GM20431 (cell line): Measurements from ENCODE around the gene BAG3.
"Not testable (repeated sequence)": the region's sequence is repeated elsewhere in the genome, so short reads cannot be mapped to it uniquely, and the experiment has no call there.

Source experiments
- in situ Hi-C: fragments of 300-500 bp; cut with MseI, MboI; formaldehyde crosslinking; loops from one replicate; pipeline ENCODE4 v1.15.0; 2020; ENCODE audit warnings: low sequenced_read_pairs; ENCODE audit not compliant: unreplicated experiment

The BAG3 gene

DNA sequence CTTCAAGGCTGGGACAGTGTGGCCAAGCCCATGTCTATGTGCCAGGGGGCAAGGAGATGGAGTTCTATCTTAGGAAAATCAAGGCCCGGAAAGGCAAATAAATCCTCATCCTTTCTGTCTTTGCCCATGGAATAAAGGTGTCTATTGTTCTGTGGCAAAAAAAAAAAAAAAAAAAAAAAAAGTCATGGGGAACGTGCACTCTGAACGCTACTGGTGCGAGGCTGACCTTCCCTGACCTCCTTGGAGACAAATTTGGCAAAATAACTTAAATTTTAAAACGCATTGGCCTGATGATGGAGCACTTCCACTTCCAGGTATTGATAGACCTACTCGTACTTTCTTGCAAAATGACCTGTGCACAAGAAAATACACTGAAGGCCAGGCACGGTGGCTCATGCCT, 12.2 kb upstream of the BAG3 start:
- in situ Hi-C loops = no loop called here

DNA sequence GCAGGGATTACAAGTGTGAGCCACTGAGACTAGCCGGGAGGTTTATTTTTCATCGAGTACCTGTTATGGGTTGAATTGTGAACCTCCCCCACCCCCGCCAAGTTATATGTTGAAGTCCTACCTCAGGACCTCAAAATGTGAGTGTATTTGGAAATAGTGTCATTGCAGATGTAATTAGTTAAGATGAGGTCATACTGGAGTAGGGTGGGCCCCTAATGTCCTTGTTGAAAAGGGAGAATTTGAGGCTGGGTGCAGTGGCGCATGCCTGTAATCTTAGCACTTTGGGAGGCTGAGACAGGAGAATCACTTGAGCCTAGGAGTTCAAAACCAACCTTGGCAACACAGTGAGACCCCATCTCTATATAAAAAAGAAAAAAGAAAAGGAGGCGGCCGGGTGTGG, 10.8 kb upstream of the BAG3 start:
- in situ Hi-C loops = no loop called here

DNA sequence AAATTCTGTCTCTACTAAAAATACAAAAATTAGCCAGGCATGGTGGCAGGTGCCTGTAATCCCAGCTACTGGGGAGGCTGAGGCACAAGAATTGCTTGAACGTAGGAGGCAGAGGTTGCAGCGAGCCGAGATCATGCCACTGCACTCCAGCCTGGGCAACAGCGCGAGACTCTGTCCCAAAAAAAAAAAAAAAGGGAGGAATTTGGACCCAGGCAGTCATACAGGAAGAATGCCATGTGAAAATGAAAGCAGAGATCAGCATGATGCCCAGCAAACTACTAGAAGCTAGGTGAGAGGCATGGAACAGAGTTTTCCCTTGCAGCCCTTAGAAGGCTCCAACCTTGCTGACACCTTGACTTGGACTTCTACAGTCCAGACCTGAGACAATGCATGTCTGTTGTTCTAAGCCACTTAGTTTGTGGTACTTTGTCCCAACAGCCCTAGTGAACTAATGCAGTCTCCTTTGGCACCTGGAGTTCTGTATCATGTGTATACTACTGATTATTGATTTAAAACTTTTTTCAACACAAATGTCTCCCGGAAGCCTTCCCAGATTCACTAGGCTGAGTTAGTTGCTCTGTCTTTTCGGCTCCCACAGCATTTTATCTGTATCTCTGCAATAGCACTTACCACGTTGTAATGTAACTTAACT, 10.2 kb upstream of the BAG3 start:
- in situ Hi-C loops = no loop called here

DNA sequence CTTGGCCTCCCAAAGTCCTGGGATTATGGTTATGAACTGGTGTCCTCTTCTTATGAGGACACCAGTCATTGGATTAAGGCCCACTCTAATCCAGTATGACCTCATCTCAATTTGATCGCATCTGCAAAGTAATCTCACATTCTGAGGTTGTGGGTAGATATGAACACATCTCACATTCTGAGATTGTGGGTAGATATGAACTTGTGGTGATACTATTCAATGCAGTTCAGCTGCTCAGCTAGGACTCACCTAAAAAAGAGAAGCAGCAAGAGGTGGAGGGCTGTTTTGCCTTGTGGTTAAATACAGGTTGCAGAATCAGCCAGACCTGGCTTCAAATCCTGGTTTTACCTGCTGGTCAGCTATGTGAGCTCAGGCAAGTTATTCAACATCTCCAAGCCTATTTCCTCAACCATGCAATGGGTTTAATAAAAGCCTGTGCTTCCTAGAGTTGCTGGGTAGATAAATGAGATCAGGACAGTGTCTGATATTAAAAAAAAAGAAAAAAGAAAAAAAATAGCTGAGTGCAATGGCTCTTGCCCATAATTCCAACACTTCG, 8.5 kb upstream of the BAG3 start:
- in situ Hi-C loops = no loop called here

DNA sequence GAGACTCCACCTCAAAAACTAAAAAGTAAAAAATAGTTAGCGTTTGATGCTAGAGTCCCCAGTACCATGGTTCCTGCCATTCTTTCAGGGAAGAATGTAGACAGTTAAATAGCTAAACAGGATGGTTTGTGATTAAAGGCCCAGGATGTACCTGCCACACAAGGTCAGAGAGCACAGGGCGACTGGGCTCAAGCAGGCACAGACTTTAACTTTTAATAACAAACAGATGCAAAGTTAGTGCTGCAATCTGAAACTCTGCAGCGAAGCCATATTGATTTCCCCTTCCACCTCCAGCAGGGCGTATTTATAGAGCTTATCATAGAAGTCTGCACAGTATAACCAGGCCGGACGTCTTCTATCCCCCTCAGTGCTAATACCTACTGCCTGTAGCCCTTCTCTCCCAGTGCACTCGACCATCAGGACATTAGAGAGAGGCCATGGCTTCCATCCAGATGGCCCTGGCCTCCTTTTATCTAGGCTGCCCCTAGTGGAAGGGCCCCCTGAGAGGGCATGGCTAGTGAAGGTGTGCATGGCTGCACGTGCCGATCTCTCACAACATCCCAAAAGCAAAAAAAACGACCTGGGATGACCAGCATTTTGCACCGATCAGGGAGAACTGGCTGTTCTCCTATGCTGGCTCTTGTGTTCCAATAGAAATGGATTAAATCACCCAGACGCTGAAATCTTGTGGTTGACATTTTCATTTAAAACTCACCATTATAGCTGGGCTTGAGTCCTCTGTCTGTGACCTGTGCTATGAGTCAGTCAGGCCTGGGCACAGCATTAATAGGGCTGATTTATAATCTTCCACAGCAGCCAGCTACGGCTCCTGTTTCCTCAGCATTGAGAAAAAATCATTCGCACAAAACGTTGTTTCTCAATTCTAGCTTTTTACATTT, 7.6 kb upstream of the BAG3 start:
- in situ Hi-C loops = no loop called here

DNA sequence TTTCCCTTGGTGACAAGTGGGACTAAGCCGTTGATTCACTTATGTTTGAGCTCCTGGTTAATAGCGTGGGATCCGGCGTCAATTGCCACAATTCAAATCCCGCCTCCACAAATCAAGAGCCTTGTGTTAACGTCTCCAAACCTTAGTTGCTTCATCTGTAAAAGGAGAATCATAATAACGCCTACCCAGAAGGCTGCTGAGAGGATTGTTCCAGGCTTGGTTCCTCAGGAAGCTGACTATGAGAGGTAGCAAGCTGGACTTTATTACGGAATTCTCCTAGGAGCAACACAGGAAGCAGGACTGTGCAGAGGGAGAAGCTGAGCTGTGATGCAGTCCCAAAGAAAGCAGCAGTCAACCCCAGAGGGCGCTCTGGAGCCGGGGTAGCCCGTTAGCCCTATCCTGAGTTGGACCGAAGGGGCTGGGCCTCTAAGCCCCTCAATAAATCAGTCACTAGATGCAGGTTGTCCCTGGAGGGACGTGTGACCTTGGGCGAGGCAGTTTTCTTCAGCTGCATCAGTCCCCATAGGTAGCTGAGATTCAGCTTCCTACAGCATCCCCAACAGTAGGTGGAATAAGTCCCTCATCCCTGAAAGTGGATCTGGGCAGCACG, 6.9 kb upstream of the BAG3 start:
- in situ Hi-C loops = no loop called here

DNA sequence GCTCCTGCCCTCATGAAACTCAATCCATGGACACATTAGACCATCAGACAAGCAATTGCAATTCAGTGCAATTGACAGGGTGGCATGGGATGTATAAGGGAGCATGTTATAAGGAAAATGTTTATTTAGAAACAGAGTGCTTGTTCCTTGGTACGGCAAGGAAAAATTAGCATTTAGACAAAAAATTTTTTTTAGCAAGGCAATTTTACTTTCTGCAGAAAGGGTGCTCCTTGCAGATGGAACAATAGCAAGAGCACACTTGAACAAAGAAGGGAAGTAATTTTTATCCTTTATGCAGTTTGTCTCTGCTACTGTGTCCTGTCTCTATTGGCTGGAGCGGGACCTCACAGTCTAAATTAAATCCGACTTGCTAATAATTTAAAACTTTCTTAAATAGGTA, 6.2 kb upstream of the BAG3 start:
- in situ Hi-C loops = no loop called here

DNA sequence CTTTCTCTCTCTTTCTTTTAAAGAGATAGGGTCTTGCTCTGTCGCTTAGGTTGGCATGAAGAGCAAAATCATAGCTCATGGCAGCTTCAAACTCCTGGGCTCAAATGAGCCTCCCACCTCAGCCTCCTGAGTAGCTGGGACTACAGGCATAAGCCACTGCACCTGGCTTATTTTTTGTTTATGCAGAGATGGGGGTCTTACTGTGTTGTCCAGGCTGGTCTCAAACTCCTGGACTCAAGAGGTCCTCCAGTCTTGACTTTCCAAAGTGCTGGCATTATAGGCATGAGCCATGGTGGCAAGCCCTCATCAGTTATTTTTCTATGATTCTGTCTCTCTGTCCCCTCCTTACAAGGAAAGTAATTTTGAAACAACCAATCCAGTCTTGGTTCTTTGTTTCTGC, 1.1 kb upstream of the BAG3 start:
- in situ Hi-C loops = no loop called here

DNA sequence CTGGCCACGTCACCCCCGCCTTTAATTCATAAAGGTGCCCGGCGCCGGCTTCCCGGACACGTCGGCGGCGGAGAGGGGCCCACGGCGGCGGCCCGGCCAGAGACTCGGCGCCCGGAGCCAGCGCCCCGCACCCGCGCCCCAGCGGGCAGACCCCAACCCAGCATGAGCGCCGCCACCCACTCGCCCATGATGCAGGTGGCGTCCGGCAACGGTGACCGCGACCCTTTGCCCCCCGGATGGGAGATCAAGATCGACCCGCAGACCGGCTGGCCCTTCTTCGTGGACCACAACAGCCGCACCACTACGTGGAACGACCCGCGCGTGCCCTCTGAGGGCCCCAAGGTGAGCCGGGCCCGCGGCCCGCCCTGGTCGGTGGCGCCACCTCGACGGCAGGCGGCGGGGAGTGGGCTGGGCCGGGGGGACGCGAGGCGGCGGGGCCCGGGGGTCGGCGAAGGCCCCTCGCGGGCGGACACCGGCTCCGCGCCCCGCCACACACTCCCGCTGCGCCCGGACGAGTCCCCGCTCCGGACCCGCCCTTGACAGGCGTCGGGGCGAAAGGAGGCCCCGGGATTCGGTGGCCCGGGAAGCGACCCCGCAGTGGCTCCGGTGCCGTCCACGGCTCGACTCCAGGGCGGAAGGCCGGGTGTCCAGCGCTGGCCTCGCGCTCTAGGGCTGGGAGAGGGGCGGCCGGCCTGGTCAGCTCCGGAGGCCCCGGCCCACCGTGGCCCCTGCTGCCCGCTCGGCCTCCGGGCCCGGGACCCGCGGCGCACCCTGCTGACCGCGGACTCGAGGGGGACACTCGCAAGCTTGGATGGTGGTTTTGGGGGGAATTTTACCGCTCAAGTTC, 557 bp downstream of the BAG3 start:
- in situ Hi-C loops = no loop called here

DNA sequence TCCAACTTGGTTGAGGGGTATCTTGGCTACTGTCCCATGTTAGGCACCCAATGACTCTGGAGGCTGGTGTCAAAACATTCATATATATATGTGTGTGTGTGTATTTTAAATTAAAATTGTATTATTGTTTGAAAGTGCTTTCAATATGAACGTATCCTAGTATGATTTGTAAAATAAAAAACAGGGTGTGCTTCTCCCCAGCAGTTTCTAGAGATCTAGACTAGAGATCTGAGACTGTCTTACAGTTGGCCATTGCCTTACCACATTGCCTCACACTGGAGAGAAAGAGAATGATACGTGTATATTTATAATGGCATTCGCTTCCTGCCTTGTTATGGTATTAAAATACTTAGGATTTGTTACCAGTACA, 1.2 kb downstream of the BAG3 start:
- in situ Hi-C loops = no loop called here

DNA sequence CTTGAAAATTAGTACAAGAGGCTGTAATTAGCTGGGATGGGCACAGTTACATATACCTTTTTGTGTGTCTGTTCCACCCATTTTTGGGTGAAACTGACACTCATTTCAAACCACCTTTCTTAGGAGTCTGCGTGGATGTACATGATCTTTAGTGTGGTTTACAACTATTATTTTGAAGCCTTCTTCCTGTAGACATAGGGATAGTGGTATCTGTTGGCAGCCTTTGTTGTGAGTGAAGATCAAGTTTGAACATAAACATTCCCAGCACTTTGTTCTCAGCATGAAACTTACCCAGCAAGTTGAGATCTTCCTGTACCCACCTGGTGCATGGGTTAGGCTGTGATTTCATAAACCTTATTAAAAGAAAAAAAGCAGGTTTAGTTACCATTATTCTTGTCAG, 2.0 kb downstream of the BAG3 start:
- in situ Hi-C loops = no loop called here

DNA sequence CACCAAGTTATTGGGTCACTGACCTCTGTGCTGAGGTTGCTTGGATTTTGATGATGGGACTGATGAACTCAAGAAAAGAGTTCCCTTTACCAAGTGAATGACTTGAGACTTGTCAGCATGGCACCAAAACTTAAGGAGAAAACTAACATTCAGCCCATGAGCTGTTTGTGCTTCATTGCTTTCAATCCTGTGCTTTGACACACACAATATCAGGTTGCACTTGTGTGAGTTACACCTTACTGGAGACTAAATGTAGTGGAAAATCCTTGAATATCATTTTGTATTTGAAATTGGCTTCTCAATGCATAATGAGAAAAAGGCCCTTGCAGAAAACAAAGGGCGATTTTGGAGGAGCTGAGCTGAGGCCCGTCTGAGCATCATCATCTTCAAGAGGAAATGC, 2.7 kb downstream of the BAG3 start:
- in situ Hi-C loops = no loop called here

DNA sequence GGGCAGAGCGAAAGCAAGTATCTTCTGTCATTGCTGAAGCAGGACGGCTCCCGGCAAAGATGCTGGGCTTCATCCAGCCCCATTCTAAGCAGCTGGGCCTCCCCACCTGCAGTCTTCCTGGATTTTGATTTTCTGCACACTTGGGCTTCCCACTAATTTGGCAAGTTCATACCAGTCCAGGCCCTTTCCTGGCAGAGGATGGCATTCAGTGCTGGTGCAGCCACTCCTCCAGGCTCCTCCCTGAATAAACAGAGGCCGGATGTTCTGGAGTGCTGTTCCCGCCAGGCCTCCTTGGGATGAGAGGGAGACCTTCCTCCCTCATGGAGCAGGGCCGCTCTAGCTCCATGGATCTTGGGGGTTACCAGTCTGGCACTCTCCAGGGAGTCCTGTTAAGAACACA, 3.4 kb downstream of the BAG3 start:
- in situ Hi-C loops = no loop called here

DNA sequence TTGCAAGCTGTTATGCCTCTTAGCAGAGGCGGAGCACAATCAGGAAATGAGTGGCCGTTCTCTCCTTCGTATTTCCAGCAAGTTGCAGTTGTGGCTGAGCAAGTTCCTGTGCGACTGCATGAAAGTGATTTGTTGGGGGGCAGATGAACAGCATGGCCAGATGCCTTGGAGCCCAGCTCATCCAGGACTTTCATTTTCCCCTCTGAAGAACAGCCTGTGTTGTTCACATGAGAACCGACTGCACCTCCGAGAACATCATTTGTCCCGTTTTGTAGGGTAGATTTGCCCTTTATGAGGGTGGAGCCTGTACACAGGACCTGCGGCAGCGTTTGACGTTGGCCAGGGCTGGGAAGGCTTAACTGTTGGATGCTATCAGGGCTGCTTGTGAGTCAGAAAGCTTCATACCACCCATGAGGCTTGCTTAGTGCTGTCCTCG, 4.4 kb downstream of the BAG3 start:
- in situ Hi-C loops = no loop called here

DNA sequence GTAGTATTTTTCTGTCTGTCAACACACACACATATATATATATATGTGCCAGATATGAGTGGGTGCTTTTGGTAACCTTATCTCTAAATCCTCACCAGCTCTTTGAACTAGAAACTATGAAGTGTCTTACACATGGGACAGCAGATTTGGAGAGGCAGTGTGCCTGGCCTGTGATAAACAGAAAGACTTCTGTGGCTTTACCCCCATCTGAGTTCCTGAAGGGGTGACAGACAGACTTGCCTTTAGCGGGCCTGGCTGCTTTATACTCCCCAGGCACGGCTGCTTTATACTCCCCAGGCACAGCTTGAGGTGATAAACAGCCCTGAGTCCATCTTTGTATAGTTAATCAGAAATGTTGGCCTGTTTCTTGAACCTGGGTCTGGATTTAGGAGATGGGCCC, 5.6 kb downstream of the BAG3 start:
- in situ Hi-C loops = no loop called here

DNA sequence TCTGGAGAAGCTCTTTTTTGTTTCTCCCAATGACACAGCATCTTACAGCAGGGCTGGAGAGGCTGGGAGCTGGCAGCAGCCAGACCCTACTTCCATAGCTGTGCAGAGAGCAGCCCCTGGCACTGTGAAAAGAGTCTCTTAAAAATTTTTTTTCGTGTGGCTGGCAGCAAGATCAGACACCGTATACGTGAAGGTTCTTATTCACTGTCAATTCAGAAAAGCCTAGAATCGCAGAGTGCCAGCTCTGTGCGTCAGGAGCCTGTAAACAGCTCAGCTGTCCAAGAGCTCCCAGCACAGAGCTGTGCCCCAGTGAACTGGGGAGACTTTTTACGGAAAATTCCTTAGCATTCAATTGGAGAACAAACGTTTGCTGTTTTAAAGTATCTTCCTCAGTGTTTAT, 6.5 kb downstream of the BAG3 start:
- in situ Hi-C loops = no loop called here

DNA sequence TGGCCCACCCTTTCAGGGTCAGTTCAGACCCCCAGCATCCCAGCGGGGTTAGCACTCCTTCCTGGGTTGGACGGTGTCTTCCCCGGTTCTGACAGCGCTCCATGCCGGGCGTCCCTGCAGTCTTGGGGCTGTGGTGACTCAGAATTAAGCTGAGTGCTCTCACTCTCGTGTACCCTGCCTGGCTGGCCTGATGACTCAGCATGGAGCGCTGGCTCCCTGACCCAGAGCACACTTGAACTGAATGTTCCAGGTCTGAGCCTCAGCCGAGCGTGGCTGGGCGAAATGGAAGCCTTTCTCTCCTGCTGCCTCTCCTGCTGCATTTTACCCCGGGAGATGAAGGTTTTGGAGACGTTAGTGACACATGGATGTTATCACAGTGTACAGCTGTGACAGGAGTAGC, 7.1 kb downstream of the BAG3 start:
- in situ Hi-C loops = no loop called here

DNA sequence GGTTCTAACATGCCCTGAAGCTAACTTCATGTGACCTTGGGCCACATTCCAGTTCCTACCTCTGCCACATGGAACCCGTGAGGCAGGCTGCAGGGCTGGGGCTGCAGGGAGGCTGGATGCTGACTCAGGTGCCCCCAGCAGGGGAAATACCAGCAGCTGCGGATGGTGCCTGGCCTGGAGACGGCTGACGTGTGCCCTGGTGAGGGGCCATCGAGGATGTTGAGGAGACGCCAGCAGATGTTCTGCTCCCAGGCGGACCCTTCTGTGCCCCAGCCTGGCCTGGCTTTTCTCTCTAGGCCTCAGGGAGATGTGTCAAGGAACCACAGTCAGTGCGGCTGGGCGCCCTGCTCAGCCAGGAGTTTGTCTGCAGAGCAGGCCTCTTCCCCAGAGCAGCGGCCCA, 8.8 kb downstream of the BAG3 start:
- in situ Hi-C loops = no loop called here

DNA sequence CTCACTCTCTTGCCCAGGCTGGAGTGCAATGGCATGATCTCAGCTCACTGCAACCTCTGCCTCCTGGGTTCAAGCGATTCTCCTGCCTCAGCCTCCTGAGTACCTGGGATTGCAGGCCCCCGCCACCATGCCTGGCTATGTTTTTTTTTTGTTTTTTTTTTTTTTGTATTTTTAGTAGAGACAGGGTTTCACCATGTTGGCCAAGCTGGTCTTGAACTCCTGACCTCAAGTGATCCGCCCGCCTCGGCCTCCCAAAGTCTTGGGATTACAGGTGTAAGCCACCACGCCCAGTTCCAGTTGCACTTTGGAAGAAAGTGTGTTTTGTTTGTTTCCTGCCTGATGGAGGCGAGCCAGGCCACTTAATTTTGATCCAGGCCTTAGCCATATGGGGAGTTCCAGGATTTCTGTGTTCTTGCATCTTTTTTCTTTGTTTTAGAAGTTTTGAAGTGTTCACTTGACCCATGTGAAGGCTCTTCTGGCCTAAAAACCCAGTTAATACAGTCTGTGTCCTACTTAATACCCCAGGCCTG, 11.0 kb downstream of the BAG3 start:
- in situ Hi-C loops = not testable (repeated sequence)
